Heart left ventricle (tissue), 13 donors: ENCODE results near the gene VIPAS39.

Source experiments
- CTCF ChIP-seq, 12 donors: fragments of 200-600 bp; sonication (generic) in 4 of 12; IDR thresholded peaks; one replicate each; pipeline versions ENCODE4 v1.5.0 to v1.8.0; 2018 to 2022; ENCODE audit warnings: antibody characterized with exemption in 12 of 12, mild to moderate bottlenecking in 5 of 12
- POLR2A ChIP-seq, 2 donors: fragments of 450-650 bp; IDR thresholded peaks; one replicate each; pipeline ENCODE4 v1.6.1; 2017; ENCODE audit warnings: antibody characterized with exemption in 2 of 2, mild to moderate bottlenecking in 2 of 2, moderate library complexity in 2 of 2
- donor health status: ischemic (EF 13 %, LVEDD 7.1; RV severe dilation, severe dysfunction).
- donor health status: DM: no; HTN: yes; CAD: no.
- donor health status: DM: no; HTN: no; CAD: no.
- donor health status: ischemic (EF 25% LVEDD 6.9; RV normal size, moderate dysfunction).
- donor health status: ischemic (EF 25% LVEDD 5.7; RV mildly dilated, moderate dysfunction).
- donor health status: ischemic (EF 35%, LVEDD 5.7; RV mildly dilated, moderate dysfunction).
- donor health status: nonischemic (EF 11% LVEDD 7.7; RV severe dilation, severe dysfunction).
- donor health status: DM: yes; HTN: yes; CAD: no.
- donor health status: PGD.
- donor health status: ischemic (EF 29% LVEDD 5.4; RV normal size, mild dysfunction).
- donor health status: nonischemic (EF 23%, LVEDD 6.1; RV moderate dilation, normal function).

GRCh38 chr14:77474479-77475177 lies 17.2 kb upstream of the VIPAS39 start:
- TF ChIP-seq CTCF (IDR thresholded peaks at IDR 0.05) = no peak
- TF ChIP-seq POLR2A (IDR thresholded peaks at IDR 0.05) = no peak
